Activated CD8-positive, alpha-beta memory T cell treated with anti-CD3 and anti-CD28 coated beads for 4 hours (primary cell): ENCODE results near the gene B3GAT3.
"Not testable (repeated sequence)": the region's sequence is repeated elsewhere in the genome, so short reads cannot be mapped to it uniquely, and the experiment has no call there.

Source experiments
- DNase-seq, 2 donors: peaks; one replicate each; pipeline ENCODE4 v3.0.0-alpha.2; 2020; ENCODE audit warnings: low read depth in 2 of 2

B3GAT3 gene

GRCh38 chr11:62645946-62646824 lies 24.4 kb upstream of the B3GAT3 start, which contains the start of gene GANAB:
TSS of gene GANAB (minus strand) at chr11:62646613. CDS start at chr11:62646599, 14 bp downstream.
- peak; percentile 98 to 99 for DNase-seq

- DNase-seq, result no peak
Measured at GRCh38 chr11:62645671-62645945, 23.8 kb upstream of the B3GAT3 start.

GRCh38 chr11:62644220-62644619 lies 22.4 kb upstream of the B3GAT3 start:
- DNase-seq, result no peak

DNA sequence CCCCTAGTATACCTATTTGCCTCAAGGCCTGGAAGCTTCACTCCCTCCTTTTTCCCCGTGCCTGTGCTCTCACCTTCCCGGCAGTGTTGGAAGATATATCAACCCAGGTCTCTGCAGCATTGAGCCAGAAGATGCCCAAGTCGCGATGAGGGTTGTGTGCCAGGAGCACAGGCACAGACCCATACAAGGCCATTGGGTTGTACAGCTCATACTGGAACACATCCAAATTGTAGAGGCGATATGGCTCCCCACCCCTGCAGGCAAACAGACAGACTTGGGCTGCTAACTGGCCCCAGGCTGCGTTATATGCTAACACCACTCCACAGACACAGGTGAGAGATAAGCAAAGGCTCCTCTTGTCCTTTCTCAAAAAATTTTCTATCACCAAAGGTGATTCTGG lies 10.7 kb upstream of the B3GAT3 start:
- no peak for DNase-seq

DNA sequence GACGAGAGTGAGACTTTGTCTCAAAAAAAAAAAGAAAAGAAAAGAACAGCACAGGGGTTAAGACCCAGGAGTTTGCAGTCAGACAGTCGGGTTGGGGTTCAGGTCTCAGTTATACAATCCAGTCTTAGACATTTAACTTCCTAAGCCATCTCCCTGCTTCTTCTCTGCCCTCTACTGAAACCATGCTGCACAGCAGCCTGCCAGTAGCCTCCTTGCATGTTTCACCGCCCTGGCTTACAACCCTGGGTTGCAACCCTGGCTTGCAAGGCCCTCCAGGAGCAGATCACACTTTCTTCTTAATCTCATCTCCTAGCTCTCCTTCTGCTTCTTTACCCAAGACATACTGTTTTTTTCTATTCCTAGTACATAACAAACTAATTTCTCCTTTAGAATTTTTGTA lies 5.9 kb upstream of the B3GAT3 start:
- DNase-seq, result no peak

GRCh38 chr11:62622476-62623089 lies 797 bp upstream of the B3GAT3 start:
- no peak for DNase-seq

- no peak for DNase-seq
Measured at GRCh38 chr11:62621027-62621566, 689 bp downstream of the B3GAT3 start.

- not testable (repeated sequence) for DNase-seq
Measured at GRCh38 chr11:62616957-62617356, 4.8 kb downstream of the B3GAT3 start.

DNA sequence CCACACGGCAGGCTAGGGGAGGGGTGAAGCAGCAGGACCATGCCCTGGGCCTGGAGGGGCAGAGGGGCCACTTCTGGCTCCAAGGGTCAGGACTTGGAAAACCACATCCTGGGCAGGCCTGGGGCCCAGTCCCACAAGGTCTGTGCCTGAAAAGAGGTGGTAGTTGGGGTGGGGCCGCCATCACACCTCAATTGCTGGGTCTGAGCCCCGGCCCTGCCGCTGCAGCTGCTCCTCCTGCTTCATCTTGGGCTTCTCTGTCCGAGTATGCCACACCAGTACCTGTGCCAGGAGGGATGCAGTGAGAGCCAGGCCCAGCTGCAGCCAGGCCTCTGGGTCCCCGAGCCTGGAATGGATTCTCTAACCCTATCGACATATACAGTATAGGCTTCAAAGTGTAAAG lies 6.3 kb downstream of the B3GAT3 start:
- no peak for DNase-seq

DNA sequence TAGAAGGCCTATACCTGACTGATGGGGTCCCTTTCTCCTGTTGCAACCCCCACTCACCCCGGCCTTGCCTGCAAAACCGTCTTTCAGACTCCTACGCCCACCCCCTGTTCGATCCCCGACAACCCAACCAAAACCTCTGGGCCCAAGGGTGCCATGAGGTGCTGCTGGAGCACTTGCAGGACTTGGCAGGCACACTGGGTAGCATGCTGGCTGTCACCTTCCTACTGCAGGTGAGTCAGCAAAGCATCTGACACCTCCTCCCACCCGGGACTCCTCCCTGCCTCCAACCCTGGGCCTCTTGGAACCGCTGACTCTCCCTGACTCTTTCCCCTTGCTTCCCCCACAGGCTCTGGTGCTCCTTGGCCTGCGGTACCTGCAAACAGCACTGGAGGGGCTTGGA lies 7.5 kb downstream of the B3GAT3 start:
- no peak for DNase-seq

DNA sequence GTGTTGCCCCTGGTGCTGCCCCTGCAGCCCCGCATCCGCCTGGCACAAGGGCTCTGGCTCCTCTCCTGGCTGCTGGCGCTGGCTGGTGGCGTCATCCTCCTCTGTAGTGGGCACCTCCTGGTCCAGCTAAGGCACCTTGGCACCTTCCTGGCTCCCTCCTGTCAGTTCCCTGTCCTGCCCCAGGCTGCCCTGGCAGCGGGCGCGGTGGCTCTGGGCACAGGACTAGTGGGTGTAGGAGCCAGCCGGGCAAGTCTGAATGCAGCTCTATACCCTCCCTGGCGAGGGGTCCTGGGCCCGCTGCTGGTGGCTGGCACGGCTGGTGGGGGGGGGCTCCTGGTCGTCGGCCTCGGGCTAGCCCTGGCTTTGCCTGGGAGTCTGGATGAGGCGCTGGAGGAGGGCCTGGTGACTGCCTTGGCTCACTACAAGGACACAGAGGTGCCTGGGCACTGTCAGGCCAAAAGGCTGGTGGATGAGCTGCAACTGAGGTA lies 8.5 kb downstream of the B3GAT3 start:
- no peak for DNase-seq

GRCh38 chr11:62612366-62613290 lies 9.2 kb downstream of the B3GAT3 start, which contains the start of the genes EML3 and ROM1:
TSS of gene EML3 (minus strand) at chr11:62612775. CDS start at chr11:62612457, 318 bp downstream.
TSS of gene ROM1 (plus strand) at chr11:62613257. CDS start at chr11:62613282, 25 bp downstream.
- DNase-seq, result peak; percentile 78 to 84

- DNase-seq, result no peak
Measured at GRCh38 chr11:62611705-62612365, 10.0 kb downstream of the B3GAT3 start.

GRCh38 chr11:62610814-62611704 lies 10.7 kb downstream of the B3GAT3 start:
- no peak for DNase-seq

- DNase-seq, result no peak
Measured at GRCh38 chr11:62610403-62610802, 11.4 kb downstream of the B3GAT3 start.

- DNase-seq, result no peak
Measured at GRCh38 chr11:62608776-62609175, 13.0 kb downstream of the B3GAT3 start.

- no peak for DNase-seq
Measured at GRCh38 chr11:62607714-62608113, 14.1 kb downstream of the B3GAT3 start.

DNA sequence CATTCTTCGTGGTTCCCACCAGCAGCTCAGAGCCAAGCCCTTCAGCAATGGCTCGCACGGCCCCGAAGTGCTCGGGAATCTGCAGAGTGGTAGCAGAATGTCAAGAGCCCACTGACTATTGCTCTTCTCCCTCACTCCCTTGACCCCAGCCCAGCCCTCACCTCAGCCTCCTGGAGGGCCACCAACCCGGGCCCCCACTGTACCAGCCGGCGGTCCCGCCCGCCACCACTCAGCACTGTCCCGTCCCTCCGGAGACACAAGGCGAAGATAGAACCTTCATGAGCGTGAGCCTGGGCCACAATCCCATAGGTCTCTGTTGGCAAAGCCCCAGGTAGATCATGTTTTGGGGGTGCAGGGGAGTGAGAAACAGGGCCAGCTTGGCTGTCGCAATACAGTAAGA lies 15.9 kb downstream of the B3GAT3 start:
- DNase-seq, result no peak

DNA sequence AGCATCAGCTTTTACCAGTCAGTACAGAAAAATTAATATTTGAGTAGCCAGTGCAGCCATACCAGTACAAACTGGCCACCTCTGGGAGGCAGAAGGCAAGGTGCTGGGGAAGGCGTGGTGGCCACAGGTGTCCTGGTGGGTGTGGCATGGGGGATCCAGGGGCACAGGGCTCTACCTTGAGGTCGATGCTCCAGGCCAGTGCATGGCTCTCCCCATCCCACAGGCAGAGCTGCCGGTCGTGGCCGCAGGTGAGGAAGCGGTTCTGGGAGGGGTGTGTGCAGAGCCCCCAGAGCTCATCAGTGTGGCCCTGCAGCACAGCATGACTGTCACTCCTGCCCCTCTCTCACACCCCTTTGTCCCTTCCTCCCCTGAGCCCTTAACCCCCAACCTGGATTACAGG lies 16.3 kb downstream of the B3GAT3 start:
- DNase-seq, result no peak
